Bronchial epithelial cell (primary cell): ENCODE data around the gene TROAP. TPM values are rescaled to one million over a fixed set of nuclear protein-coding genes. Genes with fewer than 3 reads are reported as not detected.

Experiments
- DNase-seq: peaks from one replicate; pipeline ENCODE4 v3.0.0-alpha.2; 2010; ENCODE audit warnings: low read depth
- FAIRE-seq: peaks from 2 replicates; lab custom pipeline; 2011; peaks lifted over from hg19 to GRCh38; lab: Jason Lieb, UNC
- H3K27me3 ChIP-seq: 2 replicates; pipeline ENCODE4 v1.5.1; 2011; ENCODE audit warnings: low read length; ENCODE audit not compliant: control insufficient read depth, insufficient read depth
- H3K36me3 ChIP-seq: 2 replicates; pipeline ENCODE4 v1.5.1; 2011; ENCODE audit warnings: low read length; ENCODE audit not compliant: control insufficient read depth, insufficient read depth
- H3K4me3 ChIP-seq: 2 replicates; pipeline ENCODE4 v1.5.1; 2011; ENCODE audit warnings: mild to moderate bottlenecking, low read depth, low read length, control low read depth
- CTCF ChIP-seq: IDR thresholded peaks from 2 replicates; pipeline ENCODE4 v1.5.1; 2011; ENCODE audit warnings: mild to moderate bottlenecking, moderate library complexity, low read length, control low read depth, inconsistent platforms; ENCODE audit not compliant: insufficient read depth, severe bottlenecking
- total RNA-seq: library from RNA; depleted of rRNA; stranded (reverse); fragments of >200 nt; gene quantifications from 2 replicates; pipeline ENCODE4 v1.2.1, GENCODE V29; 2014

The TROAP gene
- total RNA-seq, 1 donor from 2014 or later = 2.6 TPM

DNA sequence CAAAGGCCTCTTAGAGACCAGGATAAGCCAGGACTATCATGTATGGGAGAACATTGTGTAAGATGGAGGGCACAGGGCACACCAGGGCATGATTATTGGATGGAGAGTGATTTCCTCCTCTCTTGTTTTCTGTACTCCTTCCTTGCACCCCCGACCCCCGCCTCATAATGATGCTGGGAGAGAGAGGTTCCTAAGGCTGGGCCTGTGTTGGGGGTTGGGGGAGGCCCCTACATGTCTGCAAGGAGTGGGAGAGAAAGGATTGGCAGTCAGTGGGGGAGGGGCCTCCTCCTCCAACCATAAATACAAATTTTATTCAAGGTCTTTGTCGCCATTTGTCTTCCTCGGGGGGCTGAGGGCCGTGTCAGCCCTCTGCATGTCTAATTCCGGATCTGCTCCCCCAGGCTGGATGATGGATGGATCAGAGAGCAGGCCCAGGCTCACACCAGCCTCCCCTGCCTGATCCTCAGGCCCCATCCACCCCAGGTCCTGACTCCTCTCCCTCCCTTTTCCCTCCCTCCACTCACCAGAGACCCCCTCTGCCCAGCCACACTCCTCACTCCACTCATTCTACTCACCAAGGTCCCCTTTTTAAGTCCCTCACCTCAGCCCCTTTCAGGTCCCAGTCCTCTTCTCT, 15.9 kb downstream of the TROAP start:
- no peaks in the 10 kb centered on the region for H3K36me3 ChIP-seq
- TF ChIP-seq CTCF = no peak
- H3K27me3 ChIP-seq = peaks cover 44% of the 10 kb centered on the region
- no peak for FAIRE-seq
- no peak overlapping the region for H3K4me3 ChIP-seq
- DNase-seq = no peak

DNA sequence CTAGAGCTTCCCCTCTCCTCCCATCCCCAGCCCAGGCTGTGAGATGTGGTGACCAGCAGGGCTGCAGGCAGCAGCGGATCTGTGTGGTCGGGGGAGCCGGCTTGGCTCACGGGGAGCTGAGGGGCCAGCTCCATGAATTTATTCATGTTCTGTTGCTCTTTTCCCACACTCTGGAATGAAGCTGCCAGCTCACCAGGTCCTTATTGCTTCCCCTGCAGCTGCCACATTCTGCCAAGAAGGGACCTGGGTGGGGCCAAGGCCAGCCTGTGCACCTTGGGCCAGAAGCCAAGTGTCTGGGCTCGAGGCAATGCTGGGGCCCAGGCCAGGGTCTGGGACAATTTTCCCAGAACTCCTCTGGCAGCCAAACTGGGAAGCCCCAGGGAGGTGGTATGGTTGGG, 16.4 kb downstream of the TROAP start:
- peaks cover 44% of the 10 kb centered on the region for H3K27me3 ChIP-seq

DNA sequence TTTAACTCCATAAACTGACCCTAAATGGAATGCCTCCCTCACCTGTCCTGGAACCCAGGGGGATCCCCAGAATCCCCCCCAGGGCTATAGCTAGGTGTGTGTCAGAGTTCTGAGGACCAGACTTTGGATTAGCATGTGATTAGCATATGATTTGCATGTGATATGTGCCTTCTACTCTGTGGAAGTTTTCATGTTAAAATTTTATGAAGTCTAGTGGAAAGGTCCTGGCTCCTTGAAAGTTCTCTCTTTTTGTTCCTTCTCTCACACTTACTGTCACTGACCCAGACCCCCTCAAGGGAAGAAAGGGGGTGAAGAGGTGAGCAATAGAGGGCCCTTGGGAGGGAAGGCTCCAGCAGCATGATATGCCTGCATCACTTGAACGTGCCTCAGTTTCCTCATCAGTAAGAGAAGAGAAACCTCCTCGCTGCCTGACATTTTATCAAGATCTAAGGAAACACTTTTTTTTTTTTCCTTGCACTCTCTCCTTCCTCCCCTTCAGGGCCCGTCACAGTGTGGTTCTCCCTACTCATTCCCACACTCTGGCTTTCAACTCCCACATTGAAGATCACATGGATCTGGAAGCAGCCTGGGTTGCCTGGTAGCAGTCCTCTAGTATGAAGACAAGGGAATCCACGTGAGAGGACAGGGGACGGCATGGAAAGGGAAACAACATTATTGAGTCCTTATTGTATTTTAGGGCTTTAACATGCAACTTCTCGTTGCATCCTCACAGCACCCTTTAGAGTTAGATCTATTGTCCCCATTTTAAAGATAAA, 17.2 kb downstream of the TROAP start:
- no peak for TF ChIP-seq CTCF
- FAIRE-seq = no peak
- peaks cover 46% of the 10 kb centered on the region for H3K27me3 ChIP-seq

More for the DNA sequence above, 16.4 kb downstream of the TROAP start:
- no peak for DNase-seq
- H3K4me3 ChIP-seq = no peak overlapping the region
- no peak for FAIRE-seq
- no peaks in the 10 kb centered on the region for H3K36me3 ChIP-seq
- no peak for TF ChIP-seq CTCF

GRCh38 chr12:49340971-49341776, 18.1 kb downstream of the TROAP start:
- H3K4me3 ChIP-seq = no peak overlapping the region
- DNase-seq (no peak), FAIRE-seq (no peak)
- TF ChIP-seq CTCF = no peak
- H3K36me3 ChIP-seq = no peaks in the 10 kb centered on the region
- peaks cover 43% of the 10 kb centered on the region for H3K27me3 ChIP-seq

More for the DNA sequence above, 17.2 kb downstream of the TROAP start:
- Histone ChIP-seq H3K36me3 (no peaks in the 10 kb centered on the region), H3K4me3 (no peak overlapping the region)
- DNase-seq = no peak

- no peaks in the 10 kb centered on the region for H3K36me3 ChIP-seq
- no peak for DNase-seq
- FAIRE-seq = no peak
- peaks cover 41% of the 10 kb centered on the region for H3K27me3 ChIP-seq
- no peak overlapping the region for H3K4me3 ChIP-seq
- TF ChIP-seq CTCF = no peak
These were observed 18.7 kb downstream of the TROAP start for GRCh38 chr12:49341777-49342065.
